Stimulated activated effector memory CD8-positive, alpha-beta T cell treated with anti-CD3 and anti-CD28 coated beads, Interleukin-12 subunit alpha, Interleukin-12 subunit beta, amount 100 ng/mL, for 72 hours (primary cell): ENCODE results near the gene HIGD1A.

Experiments
- ATAC-seq: fragments of 150-1000 bp; cut with Tn5 transposase; 2 replicates; pipeline ENCODE4 v1.10.0; 2021
- DNase-seq, 2 donors: peaks; one replicate each; pipeline ENCODE4 v3.0.0; 2021 to 2022; ENCODE audit warnings: low spot score in 2 of 2
- H3K27ac Mint-ChIP-seq: one replicate; pipeline ENCODE4 v1.8.0; 2022; ENCODE audit warnings: mild to moderate bottlenecking, mixed read lengths
- H3K36me3 Mint-ChIP-seq: one replicate; pipeline ENCODE4 v1.8.0; 2022; ENCODE audit warnings: mild to moderate bottlenecking, mixed read lengths
- H3K4me1 Mint-ChIP-seq: one replicate; pipeline ENCODE4 v1.8.0; 2022; ENCODE audit warnings: mixed read lengths
- H3K4me3 Mint-ChIP-seq: one replicate; pipeline ENCODE4 v1.8.0; 2022; ENCODE audit warnings: mild to moderate bottlenecking, mixed read lengths
- H3K9me3 Mint-ChIP-seq: one replicate; pipeline ENCODE4 v1.8.0; 2022; ENCODE audit warnings: mixed read lengths

Gene HIGD1A

DNA sequence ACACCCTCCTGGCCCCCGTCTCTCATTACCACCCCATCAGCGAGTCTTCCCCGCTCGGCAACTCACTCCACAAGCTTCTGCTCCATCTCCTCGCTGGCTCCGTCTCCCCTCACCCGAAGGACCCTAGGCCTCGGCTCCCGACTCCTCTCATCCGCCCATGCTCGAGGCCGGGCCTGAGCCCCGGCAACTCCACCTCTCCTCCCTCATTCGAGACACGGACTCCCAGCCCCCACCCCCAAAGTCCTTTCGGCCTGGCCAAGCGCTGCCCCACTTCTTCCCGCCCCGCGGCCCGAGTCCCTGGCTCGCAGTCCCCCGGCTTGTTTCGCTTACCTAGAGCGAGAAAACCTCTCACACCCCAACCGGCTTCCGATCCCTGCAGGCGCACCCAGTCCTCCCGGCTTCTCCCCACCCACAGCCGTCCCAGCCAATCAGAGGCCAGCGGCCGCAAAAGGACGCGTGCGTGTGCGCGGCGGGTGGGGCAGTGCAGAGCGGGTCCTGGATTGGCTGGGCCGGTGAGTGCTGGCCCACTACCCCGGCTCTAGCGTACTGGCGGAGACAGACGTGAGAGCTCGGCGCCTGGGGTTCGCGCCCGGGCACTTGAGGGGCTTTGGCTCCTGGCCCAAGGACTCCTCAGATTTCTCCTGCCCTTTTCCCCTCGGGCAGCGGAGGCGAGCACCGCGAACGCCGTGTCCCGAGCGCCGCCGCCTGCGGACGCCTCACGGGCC, at the start of gene HIGD1A:
TSS of gene HIGD1A (minus strand) at position 385 of the 725 bp plus-strand sequence. CDS start 10,237 bp downstream, outside the sequence.
- Mint-ChIP-seq H3K4me3 (peak within 1 kb of the TSS; percentile 93), H3K27ac (peak within 1 kb of the TSS; percentile 95), H3K36me3 (peaks cover 5% of the 10 kb centered on the region), H3K9me3 (no peaks in the 10 kb centered on the region), H3K4me1 (peaks cover 19% of the 10 kb centered on the region)
- peak; percentile 76 to 93 for DNase-seq
- ATAC-seq: peak; percentile 100

DNA sequence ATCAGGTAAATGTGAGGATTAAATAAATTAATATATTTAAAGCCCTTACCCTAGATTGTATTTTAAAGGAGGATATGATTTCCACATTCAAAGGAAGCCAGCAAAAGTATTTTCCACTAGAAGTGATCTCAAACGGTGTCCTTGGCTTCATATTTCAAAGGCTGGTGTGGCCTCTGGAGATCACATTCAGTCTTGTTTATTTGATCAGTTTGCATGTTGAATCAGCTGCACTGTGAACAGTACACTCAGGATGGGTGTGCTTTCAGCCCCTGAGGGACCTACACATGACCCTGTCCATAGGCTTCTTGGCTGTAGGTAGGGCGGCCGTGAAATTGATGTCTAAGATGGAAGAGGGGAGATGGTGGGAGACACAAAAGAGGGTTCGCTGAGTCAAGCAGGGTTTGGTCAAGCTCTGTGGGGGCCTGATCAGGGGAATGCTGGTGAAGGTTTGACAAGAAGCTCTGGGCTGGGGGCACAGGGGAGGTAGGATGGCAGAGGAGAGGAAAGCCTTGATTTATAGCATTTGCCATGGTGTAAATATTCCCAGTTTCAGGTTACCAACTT, 49.5 kb upstream of the HIGD1A start:
- Mint-ChIP-seq H3K9me3 (no peaks in the 10 kb centered on the region), H3K36me3 (no peaks in the 10 kb centered on the region), H3K27ac (no peak overlapping the region), H3K4me3 (no peak overlapping the region), H3K4me1 (no peaks in the 10 kb centered on the region)
- DNase-seq (no peak), ATAC-seq (no peak)

DNA sequence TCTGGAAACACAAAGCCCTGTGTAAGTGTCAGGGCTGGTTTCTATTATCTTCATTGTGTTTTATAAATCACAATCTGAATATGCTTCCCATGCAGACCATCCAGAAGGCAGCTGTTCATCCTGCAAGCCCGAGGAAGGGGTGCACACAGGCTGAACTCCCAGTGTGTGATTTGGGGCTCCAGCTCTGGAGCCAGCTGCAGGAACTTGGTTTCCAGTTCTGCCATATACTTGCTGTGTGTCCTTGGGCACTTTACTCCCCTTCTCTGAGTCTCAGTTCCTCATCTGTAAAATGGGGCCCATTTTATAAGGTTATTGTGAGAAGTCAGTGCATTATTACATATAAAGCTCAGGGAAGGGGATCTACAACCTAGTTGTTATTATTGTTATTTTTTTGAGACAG, 48.8 kb upstream of the HIGD1A start:
- Mint-ChIP-seq H3K36me3 (no peaks in the 10 kb centered on the region), H3K4me3 (no peak overlapping the region), H3K27ac (no peak overlapping the region), H3K9me3 (no peaks in the 10 kb centered on the region), H3K4me1 (no peaks in the 10 kb centered on the region)
- ATAC-seq (no peak), DNase-seq (no peak)

DNA sequence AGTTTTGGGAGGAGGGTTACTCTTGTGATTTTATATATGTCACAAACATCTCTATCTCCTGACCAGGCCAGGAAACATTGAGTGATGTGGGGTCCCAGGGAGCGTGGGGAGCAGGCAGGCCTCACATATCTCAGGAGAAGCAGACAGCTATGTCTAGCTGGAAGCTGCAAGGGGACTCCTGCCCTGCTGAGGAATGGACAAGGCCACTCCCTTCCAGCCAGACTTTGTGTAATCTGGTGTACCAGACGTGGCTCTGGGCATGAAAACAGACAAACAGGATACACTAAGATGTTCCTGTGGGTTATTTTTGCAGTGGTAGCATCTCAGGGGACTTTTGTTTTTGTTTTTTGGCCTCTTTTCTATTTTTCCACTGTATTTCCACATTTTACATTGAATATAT, 48.2 kb upstream of the HIGD1A start:
- Mint-ChIP-seq H3K9me3 (no peaks in the 10 kb centered on the region), H3K4me1 (peaks cover 5% of the 10 kb centered on the region), H3K4me3 (no peak overlapping the region), H3K36me3 (no peaks in the 10 kb centered on the region), H3K27ac (peak overlapping the region; percentile 17)
- ATAC-seq (no peak), DNase-seq (no peak)

DNA sequence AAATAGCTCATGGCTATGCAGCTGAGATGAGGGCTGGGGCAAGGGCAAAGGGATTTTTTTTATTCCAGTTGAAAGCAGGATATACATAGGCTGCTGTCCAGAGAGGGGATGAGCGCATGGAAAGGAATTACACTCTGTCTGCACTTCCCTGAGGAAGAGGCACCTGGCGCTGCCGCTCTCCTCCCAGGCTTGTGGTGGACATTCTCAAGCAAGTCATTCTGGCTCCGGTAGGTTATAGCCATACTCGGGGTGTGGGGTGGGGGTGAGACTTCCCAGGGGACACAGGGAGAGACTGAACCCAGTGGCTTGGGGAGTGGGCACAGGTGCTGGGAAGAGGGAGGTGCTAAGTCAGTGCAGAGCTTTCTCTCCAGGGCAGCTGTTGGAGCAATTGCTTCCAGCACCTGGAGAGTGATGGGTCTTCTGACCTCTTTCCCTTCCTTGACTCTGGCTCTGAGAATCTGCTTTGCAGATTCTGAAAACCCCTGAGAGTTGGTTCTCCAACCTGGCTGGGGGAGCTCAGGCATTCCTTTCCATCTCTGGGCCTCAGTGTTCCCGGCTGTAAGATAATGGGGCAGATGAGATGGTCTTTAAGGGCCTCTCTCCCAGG, 47.0 kb upstream of the HIGD1A start:
- H3K9me3 Mint-ChIP-seq: no peaks in the 10 kb centered on the region
- no peak overlapping the region for H3K4me3 Mint-ChIP-seq
- H3K4me1 Mint-ChIP-seq: peaks cover 15% of the 10 kb centered on the region
- H3K36me3 Mint-ChIP-seq: no peaks in the 10 kb centered on the region
- DNase-seq: no peak
- no peak for ATAC-seq
- H3K27ac Mint-ChIP-seq: no peak overlapping the region

DNA sequence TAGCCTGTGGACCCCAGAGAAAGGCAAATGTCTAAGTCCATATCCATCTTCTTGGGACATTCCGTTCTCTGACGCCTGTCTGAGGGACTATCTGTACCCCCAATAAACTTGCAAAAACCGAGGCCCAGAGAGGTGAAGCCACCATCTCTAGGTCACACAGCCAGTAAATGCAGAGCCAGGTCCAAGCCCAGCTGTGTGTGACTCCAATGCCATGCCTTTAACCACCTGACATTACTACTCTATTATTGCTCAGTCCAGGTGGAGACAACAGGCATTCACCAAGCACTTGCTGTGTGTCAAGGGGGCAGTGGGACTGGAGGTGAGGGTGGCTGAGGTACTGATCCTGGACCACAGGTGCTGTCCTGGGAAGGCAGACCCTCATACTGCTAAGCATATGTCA, 46.0 kb upstream of the HIGD1A start:
- no peak overlapping the region for H3K27ac Mint-ChIP-seq
- peaks cover 15% of the 10 kb centered on the region for H3K4me1 Mint-ChIP-seq
- H3K36me3 Mint-ChIP-seq: no peaks in the 10 kb centered on the region
- no peak overlapping the region for H3K4me3 Mint-ChIP-seq
- H3K9me3 Mint-ChIP-seq: no peaks in the 10 kb centered on the region
- DNase-seq (no peak), ATAC-seq (peak; percentile 11)

DNA sequence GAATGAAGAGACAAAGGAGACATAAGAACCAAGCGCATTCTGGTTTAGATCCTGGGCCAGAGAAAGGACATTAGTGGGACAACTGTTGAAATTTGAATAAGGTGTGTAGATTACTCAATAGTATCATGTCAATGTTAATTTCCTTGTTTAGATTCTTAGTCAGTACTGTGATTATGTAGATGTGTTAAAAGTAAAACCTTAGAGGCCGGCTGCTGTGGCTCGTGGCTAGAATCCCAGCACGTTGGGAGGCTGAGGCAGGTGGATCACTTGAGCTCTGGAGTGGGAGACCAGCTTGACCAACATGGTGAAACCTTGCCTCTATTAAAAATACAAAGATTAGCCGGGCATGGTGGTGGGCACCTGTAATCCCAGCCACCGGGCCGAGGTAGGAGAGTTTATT, 44.7 kb upstream of the HIGD1A start:
- no peaks in the 10 kb centered on the region for H3K9me3 Mint-ChIP-seq
- H3K4me1 Mint-ChIP-seq: peaks cover 15% of the 10 kb centered on the region
- H3K4me3 Mint-ChIP-seq: no peak overlapping the region
- H3K27ac Mint-ChIP-seq: no peak overlapping the region
- H3K36me3 Mint-ChIP-seq: no peaks in the 10 kb centered on the region
- DNase-seq: no peak
- no peak for ATAC-seq

DNA sequence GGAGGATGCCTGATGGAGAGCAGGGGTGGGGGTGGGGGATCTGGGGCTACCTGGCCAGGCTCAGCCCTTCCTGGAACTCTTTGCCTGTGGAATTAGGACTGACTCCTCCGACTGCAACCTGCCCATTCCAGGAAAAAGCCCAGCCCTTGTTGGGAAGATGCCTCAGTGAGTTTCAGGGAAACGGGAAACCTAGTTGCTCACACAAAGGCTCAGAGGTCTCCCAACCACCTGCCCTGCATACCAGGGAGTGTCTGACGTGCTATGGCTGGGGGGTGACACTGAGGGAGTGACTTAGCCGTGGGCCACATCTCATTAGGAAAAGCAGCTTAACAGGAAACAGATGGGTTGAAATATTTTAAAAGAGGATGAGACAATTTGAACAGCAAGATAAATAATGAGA, 43.4 kb upstream of the HIGD1A start:
- H3K36me3 Mint-ChIP-seq: no peaks in the 10 kb centered on the region
- no peaks in the 10 kb centered on the region for H3K9me3 Mint-ChIP-seq
- ATAC-seq: no peak
- peak overlapping the region; percentile 88 for H3K27ac Mint-ChIP-seq
- H3K4me3 Mint-ChIP-seq: peak overlapping the region; percentile 5
- no peak for DNase-seq
- H3K4me1 Mint-ChIP-seq: peaks cover 15% of the 10 kb centered on the region

DNA sequence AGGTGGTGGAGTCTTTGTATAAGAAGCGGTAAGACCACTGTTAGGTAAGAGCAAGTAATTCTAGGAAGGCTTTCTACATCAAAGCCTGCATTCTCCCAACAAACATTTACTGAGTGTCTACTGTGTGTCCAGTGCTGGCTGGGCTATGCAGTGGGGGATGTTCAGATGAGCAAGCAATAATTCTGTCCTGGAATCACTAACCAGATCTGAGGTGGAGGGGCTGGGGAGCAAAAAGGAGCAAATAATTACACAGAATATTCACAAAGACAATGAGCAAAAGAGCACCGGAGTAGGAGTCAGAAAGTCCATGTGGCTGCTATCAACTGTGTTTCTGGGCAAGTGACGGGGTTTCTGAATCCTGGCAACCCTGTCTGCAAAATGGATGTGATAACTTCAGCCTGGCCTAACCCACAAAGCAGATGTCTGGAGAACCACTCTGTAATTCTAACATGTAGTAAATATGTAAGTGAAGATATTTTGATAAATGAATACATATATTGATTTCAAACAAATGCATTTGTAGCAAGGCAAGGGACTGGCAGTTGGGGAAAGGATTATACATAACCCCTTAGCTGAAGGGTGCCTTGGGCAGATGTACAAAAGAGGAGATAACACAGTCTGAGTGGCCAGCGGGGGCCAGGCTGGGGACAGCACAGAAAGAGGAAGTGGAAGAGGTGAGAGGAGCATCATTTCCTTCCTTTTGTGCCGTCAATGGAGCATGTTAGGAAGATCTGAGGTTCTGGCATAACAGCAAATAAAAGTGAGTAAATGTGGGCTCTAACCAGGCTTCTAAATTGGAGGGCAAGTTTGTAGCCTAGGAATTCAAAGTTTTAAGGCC, 42.6 kb upstream of the HIGD1A start:
- peak overlapping the region; percentile 88 for H3K27ac Mint-ChIP-seq
- no peaks in the 10 kb centered on the region for H3K36me3 Mint-ChIP-seq
- H3K4me1 Mint-ChIP-seq: peaks cover 15% of the 10 kb centered on the region
- peak; percentile 64 for ATAC-seq
- no peak for DNase-seq
- H3K9me3 Mint-ChIP-seq: no peaks in the 10 kb centered on the region
- H3K4me3 Mint-ChIP-seq: peak overlapping the region; percentile 5

DNA sequence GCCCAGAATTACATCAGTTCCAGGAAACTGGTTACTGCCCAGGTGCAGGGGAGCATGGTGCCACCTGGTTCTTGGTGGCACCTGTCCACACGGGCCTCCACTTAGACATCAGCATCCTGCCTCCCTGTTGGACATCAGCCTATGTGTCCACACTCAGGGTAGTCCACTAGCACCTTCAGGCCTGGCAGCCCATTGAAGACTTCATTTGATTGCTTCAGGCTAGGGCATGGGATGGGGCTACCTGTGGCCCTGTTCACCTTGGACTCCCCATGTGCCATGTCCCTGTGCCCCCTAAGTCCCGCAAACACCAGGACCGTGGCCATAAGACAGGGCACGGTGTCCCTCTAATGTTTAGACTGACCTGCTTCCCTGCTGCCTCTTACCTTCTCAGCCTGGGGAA, 40.5 kb upstream of the HIGD1A start:
- ATAC-seq (no peak), DNase-seq (no peak)
- Mint-ChIP-seq H3K4me1 (peaks cover 15% of the 10 kb centered on the region), H3K9me3 (no peaks in the 10 kb centered on the region), H3K36me3 (no peaks in the 10 kb centered on the region), H3K27ac (no peak overlapping the region), H3K4me3 (no peak overlapping the region)

DNA sequence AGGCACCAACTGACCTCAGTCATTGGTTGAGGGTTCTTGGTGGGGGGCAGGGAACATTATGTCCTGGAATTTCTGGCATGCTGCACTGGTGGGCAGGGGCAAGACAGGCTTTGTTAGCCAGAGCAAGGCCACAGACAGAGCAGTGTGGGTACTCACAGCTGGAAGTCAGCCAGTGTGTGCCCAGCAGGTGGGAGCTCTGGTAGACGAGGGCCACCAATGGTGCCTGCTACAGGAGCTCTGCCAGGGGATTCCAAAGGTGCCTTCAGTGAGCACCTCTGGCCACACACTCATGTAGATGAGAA, 40.1 kb upstream of the HIGD1A start:
- Mint-ChIP-seq H3K9me3 (no peaks in the 10 kb centered on the region), H3K36me3 (no peaks in the 10 kb centered on the region), H3K4me3 (no peak overlapping the region), H3K4me1 (peaks cover 19% of the 10 kb centered on the region), H3K27ac (no peak overlapping the region)
- DNase-seq (no peak), ATAC-seq (no peak)

DNA sequence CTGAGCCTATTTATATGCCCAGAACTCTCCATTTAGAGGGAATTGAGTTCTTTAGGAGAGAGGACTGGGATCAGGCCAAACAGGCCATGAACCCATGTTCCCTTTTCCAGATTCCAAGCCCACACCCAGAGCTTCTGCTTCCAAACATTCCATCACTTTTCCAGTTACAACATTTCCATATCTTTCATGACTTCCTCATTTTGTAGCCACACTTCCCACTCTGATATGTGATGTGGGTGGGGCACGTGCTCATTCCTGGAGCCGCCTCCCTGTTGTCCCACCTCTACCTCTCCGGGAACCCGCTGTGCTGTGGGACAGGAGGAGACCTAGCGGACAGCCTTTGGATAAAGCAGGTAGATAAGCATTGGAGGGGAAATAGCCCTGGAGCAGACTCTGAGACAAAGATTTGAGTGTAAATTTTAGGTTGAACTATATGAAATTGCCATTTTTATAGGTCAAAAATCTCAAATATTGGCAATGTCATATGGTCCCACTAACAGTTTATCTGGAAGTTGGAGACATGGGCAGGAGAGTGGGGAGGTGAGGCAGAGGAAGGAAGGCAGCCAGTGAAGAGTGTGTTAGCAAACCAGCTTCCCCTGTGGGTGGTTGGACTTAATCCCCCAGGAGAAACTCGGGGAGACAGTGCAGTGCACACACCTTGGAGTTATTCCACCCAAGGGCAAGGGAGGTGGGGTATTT, 39.6 kb upstream of the HIGD1A start:
- H3K4me3 Mint-ChIP-seq: no peak overlapping the region
- no peaks in the 10 kb centered on the region for H3K36me3 Mint-ChIP-seq
- DNase-seq: no peak
- H3K4me1 Mint-ChIP-seq: peaks cover 21% of the 10 kb centered on the region
- H3K27ac Mint-ChIP-seq: no peak overlapping the region
- ATAC-seq: no peak
- H3K9me3 Mint-ChIP-seq: no peaks in the 10 kb centered on the region

DNA sequence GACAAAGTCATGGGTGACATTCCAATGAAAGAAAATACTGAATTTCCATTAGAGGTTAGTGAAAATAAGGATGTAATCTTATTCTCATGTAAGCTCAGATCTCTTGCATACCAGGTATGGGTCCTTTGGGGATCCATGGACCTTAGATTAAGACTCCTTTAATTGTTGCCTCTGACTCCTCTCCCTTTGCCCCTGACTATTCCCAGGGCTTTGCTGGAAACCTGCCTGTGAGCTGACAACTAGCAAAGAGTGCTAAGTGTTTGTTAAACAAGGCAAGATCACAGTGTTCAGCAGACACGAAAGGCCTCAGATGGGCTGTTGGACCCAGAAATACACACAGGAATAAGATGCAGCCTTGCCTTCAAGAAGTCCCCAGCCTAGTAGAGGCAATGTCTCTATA, 37.0 kb upstream of the HIGD1A start:
- DNase-seq (no peak), ATAC-seq (no peak)
- Mint-ChIP-seq H3K27ac (no peak overlapping the region), H3K36me3 (no peaks in the 10 kb centered on the region), H3K4me3 (no peak overlapping the region), H3K4me1 (peaks cover 6% of the 10 kb centered on the region), H3K9me3 (no peaks in the 10 kb centered on the region)

DNA sequence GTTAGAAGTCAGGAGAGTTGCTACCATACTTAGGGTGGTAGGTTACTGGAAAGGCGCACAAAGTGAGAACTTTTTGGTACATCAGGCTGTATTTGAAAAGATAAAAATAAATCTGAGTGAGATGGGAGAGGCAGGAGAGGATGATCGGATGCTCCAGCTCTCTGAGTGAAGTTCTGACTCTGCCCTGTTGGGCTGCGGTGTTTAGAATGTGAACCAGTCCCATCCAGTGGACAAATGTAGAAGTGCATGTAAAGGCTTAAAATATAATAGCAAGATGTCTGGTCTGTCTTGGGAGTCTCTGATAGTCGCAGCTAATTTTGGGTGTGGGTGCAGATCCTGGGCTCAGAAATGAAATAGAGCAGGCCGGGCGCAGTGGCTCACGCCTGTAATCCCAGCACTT, 35.3 kb upstream of the HIGD1A start:
- DNase-seq (no peak), ATAC-seq (peak; percentile 81)
- Mint-ChIP-seq H3K27ac (no peak overlapping the region), H3K4me1 (peaks cover 6% of the 10 kb centered on the region), H3K36me3 (no peaks in the 10 kb centered on the region), H3K9me3 (no peaks in the 10 kb centered on the region), H3K4me3 (no peak overlapping the region)

DNA sequence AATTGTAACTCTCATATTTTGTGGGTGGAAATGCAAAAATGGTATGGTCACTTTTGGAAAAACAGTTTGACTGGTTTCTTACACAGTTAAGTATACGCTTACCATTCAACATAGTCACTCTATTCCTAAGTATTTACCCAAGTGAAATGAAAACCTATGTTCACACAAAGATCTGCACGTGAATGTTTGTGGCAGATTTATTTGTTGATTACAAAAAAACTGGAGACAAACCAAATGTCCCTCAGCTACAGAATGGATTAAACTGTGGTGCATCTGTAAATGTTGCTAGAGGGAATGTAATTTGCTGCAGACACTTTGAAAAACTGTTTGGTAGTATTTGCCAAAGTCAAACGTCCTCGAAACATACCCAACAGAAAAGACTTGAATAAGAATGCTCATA, 34.3 kb upstream of the HIGD1A start:
- Mint-ChIP-seq H3K9me3 (no peaks in the 10 kb centered on the region), H3K4me1 (peaks cover 6% of the 10 kb centered on the region), H3K36me3 (no peaks in the 10 kb centered on the region), H3K27ac (no peak overlapping the region), H3K4me3 (no peak overlapping the region)
- ATAC-seq (no peak), DNase-seq (no peak)
